Cardiac septum (tissue), 1 donor: ENCODE data around the gene PLCL1. TPM values are rescaled to one million over a fixed set of nuclear protein-coding genes. Genes with fewer than 3 reads are reported as not detected.

Experiments
- DNase-seq: peaks from one replicate; pipeline ENCODE4 v3.0.0-alpha.2; 2020; ENCODE audit warnings: low spot score
- intact Hi-C: fragments of 100-400 bp; cut with DNase I; formaldehyde crosslinking; loops from one replicate; pipeline ENCODE4 v1.14.0; 2022
- total RNA-seq: library from RNA; stranded (reverse); fragmentation: NEBNext Ultra II Directional; extraction: Animal tissue kit (Norgen Biotek cat#: 25700); gene quantifications from one replicate; pipeline ENCODE4 v1.2.1, GENCODE V29; 2021
- donor health status: DM: no; HTN: no; CAD: no.

The PLCL1 gene
- total RNA-seq, 1 donor from 2014 or later = 82.5 TPM

GRCh38 chr2:198072655-198073054 lies 268.3 kb downstream of the PLCL1 start:
- no peak for DNase-seq
- intact Hi-C loops = no loop called here

GRCh38 chr2:198073253-198073652 lies 268.9 kb downstream of the PLCL1 start:
- intact Hi-C loops = no loop called here
- DNase-seq = no peak

- no peak for DNase-seq
- intact Hi-C loops = no loop called here
Measured at GRCh38 chr2:198077477-198077876, 273.1 kb downstream of the PLCL1 start.

GRCh38 chr2:198080879-198081765 lies 276.7 kb downstream of the PLCL1 start:
- DNase-seq = no peak
- intact Hi-C loops = no loop called here

- no peak for DNase-seq
- intact Hi-C loops = no loop called here
Measured at GRCh38 chr2:198084156-198084555, 279.8 kb downstream of the PLCL1 start.

- DNase-seq = no peak
- intact Hi-C loops = no loop called here
Measured at GRCh38 chr2:198096002-198096401, 291.6 kb downstream of the PLCL1 start.

- intact Hi-C loops = no loop called here
- no peak for DNase-seq
Measured at GRCh38 chr2:198096965-198097364, 292.6 kb downstream of the PLCL1 start.

- DNase-seq = no peak
- intact Hi-C loops = no loop called here
Measured at GRCh38 chr2:198097630-198098029, 293.2 kb downstream of the PLCL1 start.

- DNase-seq = no peak
- intact Hi-C loops = no loop called here
Measured at GRCh38 chr2:198098386-198098785, 294.0 kb downstream of the PLCL1 start.

GRCh38 chr2:198098918-198099317 lies 294.5 kb downstream of the PLCL1 start:
- intact Hi-C loops = no loop called here
- DNase-seq = no peak

- DNase-seq = no peak
- intact Hi-C loops = no loop called here
Measured at GRCh38 chr2:198100346-198100745, 296.0 kb downstream of the PLCL1 start.

- intact Hi-C loops = no loop called here
- DNase-seq = no peak
Measured at GRCh38 chr2:198101688-198102087, 297.3 kb downstream of the PLCL1 start.

- intact Hi-C loops = no loop called here
- DNase-seq = no peak
Measured at GRCh38 chr2:198102120-198102519, 297.7 kb downstream of the PLCL1 start.

- intact Hi-C loops = no loop called here
- no peak for DNase-seq
Measured at GRCh38 chr2:198102856-198103255, 298.5 kb downstream of the PLCL1 start.

- DNase-seq = no peak
- intact Hi-C loops = loop anchor here (5.0 kb wide), 1 partner anchor 140 kb away; no protein-coding TSS in a partner anchor
Measured at GRCh38 chr2:198106621-198107385, 302.4 kb downstream of the PLCL1 start.

- no peak for DNase-seq
- intact Hi-C loops = no loop called here
Measured at GRCh38 chr2:198113316-198113715, 308.9 kb downstream of the PLCL1 start.

- intact Hi-C loops = no loop called here
- DNase-seq = no peak
Measured at GRCh38 chr2:198114064-198114463, 309.7 kb downstream of the PLCL1 start.

- intact Hi-C loops = no loop called here
- DNase-seq = no peak
Measured at GRCh38 chr2:198115201-198115600, 310.8 kb downstream of the PLCL1 start.

GRCh38 chr2:198116756-198117155 lies 312.4 kb downstream of the PLCL1 start:
- no peak for DNase-seq
- intact Hi-C loops = no loop called here

- no peak for DNase-seq
- intact Hi-C loops = no loop called here
Measured at GRCh38 chr2:198117406-198118041, 313.1 kb downstream of the PLCL1 start.
